Psoas muscle (tissue), 8 donors: ENCODE results near the gene P2RX1. TPM values are rescaled to one million over a fixed set of nuclear protein-coding genes. Genes with fewer than 3 reads are reported as not detected.

ENCODE experiments used
- ATAC-seq, 4 donors: fragments of 200-7000 bp; cut with Tn5 transposase; one replicate each; pipeline ENCODE4 v1.9.1; 2020; ENCODE audit warnings: moderate library complexity in 3 of 4, mild to moderate bottlenecking in 2 of 4
- DNase-seq, 2 donors: peaks; one replicate each; pipeline ENCODE4 v3.0.0-alpha.2; 2020
- H3K27ac ChIP-seq: fragments of 200-600 bp; one replicate; pipeline ENCODE4 v1.8.0; 2022
- H3K27me3 ChIP-seq, 3 donors: fragments of 200-600 bp in 1 of 3; one replicate each; pipeline versions ENCODE4 v1.6.1 to v1.8.0; 2013 to 2022; ENCODE audit warnings: low read length in 2 of 3, mild to moderate bottlenecking in 2 of 3, moderate library complexity in 1 of 3; ENCODE audit not compliant: insufficient read depth in 3 of 3
- H3K36me3 ChIP-seq, 2 donors: fragments of 200-600 bp in 1 of 2; one replicate each; pipeline versions ENCODE4 v1.6.1 to v1.8.0; 2013 to 2022; ENCODE audit warnings: low read depth in 1 of 2, mild to moderate bottlenecking in 1 of 2, moderate library complexity in 1 of 2; ENCODE audit not compliant: insufficient read depth in 1 of 2
- H3K4me1 ChIP-seq: fragments of 200-600 bp; one replicate; pipeline ENCODE4 v1.8.0; 2022
- H3K4me3 ChIP-seq: fragments of 200-600 bp; one replicate; pipeline ENCODE4 v1.8.0; 2022; ENCODE audit warnings: mild to moderate bottlenecking
- H3K9me3 ChIP-seq: fragments of 200-600 bp; one replicate; pipeline ENCODE4 v1.8.0; 2022
- CTCF ChIP-seq: fragments of 200-600 bp; IDR thresholded peaks from one replicate; pipeline ENCODE4 v1.8.0; 2022; ENCODE audit warnings: antibody characterized with exemption
- WGBS, 3 donors: extraction: QIAGEN DNeasy Blood & Tissue Kit; methylation state at CpG; one replicate each; pipeline versions ENCODE4 v1.1.6 to v1.1.7; 2013; 5-methylcytosine and 5-hydroxymethylcytosine counted together
- intact Hi-C, 2 donors: fragments of 100-400 bp; cut with DNase I; formaldehyde crosslinking; loops; one replicate each; pipeline versions ENCODE4 v1.11.0 to v1.14.2; 2022
- polyA plus RNA-seq, 3 donors: library from polyadenylated mRNA; stranded (reverse); fragments of 200-250 nt; gene quantifications; one replicate each; pipeline ENCODE4 v1.2.3, GENCODE V29; 2013
- total RNA-seq, 4 donors: library from RNA; stranded (reverse); fragmentation: NEBNext Ultra II Directional in 2 of 4; extraction: Animal tissue kit (Norgen Biotek cat#: 25700) in 2 of 4; gene quantifications; one replicate each; pipeline versions ENCODE4 v1.2.1 to v1.2.4, GENCODE V29; 2021 to 2023
- donor health status: healthy with polysubstance abuse.
- donor health status: DM: no; HTN: no; CAD: no; lungs with moderate emphysema.
- donor health status: Bipolar disorder and iron deficiency.
- donor health status: healthy.
- donor health status: DM: yes; HTN: yes; CAD: no.
- donor health status: DM: no; HTN: no; CAD: no.
- donor health status: DM: no; HTN: no; CAD: no.
- donor health status: DM: yes; HTN: yes; CAD: no.

The P2RX1 gene
- total and polyA plus RNA-seq, 7 donors, result 0.06 to 0.94 (median 0.18) TPM

- no peaks in the 10 kb centered on the region for H3K27me3 ChIP-seq
- H3K36me3 ChIP-seq, result no peaks in the 10 kb centered on the region
- H3K4me3 ChIP-seq, result no peak overlapping the region
- DNase-seq (no peak), ATAC-seq (no peak)
- intact Hi-C loops, result loop anchor here (5.0 kb wide), 2 partner anchors 48 to 97 kb away; no protein-coding TSS in a partner anchor
- H3K9me3 ChIP-seq, result no peaks in the 10 kb centered on the region
- 86 to 90% (median 87%) methylated on average over 11 of the region's 11 CpGs for WGBS, 3 donors
- TF ChIP-seq CTCF, result no peak
- H3K4me1 ChIP-seq, result peaks cover 4% of the 10 kb centered on the region
- H3K27ac ChIP-seq, result no peak overlapping the region
These were observed 5.6 kb downstream of the P2RX1 start for GRCh38 chr17:3910420-3911270.

GRCh38 chr17:3909257-3909656 is 7.0 kb downstream of the P2RX1 start:
- H3K4me1 ChIP-seq, result peaks cover 4% of the 10 kb centered on the region
- no peak overlapping the region for H3K4me3 ChIP-seq
- TF ChIP-seq CTCF, result no peak
- ATAC-seq, result no peak
- H3K9me3 ChIP-seq, result no peaks in the 10 kb centered on the region
- no peaks in the 10 kb centered on the region for H3K36me3 ChIP-seq
- no peak for DNase-seq
- intact Hi-C loops, result loop anchor here in 1 of 2 donors (10.0 kb wide), 1 partner anchor 174 kb away; no protein-coding TSS in a partner anchor
- no peak overlapping the region for H3K27ac ChIP-seq
- H3K27me3 ChIP-seq, result no peaks in the 10 kb centered on the region
- 92 to 95% (median 93%) methylated on average over 12 of the region's 12 CpGs for WGBS, 3 donors

- intact Hi-C loops, result loop anchor here in 1 of 2 donors (10.0 kb wide), 1 partner anchor 173 kb away; no protein-coding TSS in a partner anchor
- no peaks in the 10 kb centered on the region for H3K27me3 ChIP-seq
- H3K27ac ChIP-seq, result no peak overlapping the region
These were observed 8.6 kb downstream of the P2RX1 start for GRCh38 chr17:3907483-3908216.

GRCh38 chr17:3906881-3907280 is 9.4 kb downstream of the P2RX1 start:
- DNase-seq, result no peak
- TF ChIP-seq CTCF, result no peak
- no peaks in the 10 kb centered on the region for H3K4me1 ChIP-seq
- 87 to 89% (median 88%) methylated on average over 4 of the region's 4 CpGs for WGBS, 3 donors
- ATAC-seq, result no peak
- no peak overlapping the region for H3K27ac ChIP-seq
- H3K9me3 ChIP-seq, result no peaks in the 10 kb centered on the region
- no peaks in the 10 kb centered on the region for H3K36me3 ChIP-seq
- no peaks in the 10 kb centered on the region for H3K27me3 ChIP-seq
- H3K4me3 ChIP-seq, result no peak overlapping the region
- intact Hi-C loops, result loop anchor here in 1 of 2 donors (10.0 kb wide), 1 partner anchor 172 kb away; no protein-coding TSS in a partner anchor

More at GRCh38 chr17:3907483-3908216, 8.6 kb downstream of the P2RX1 start:
- DNase-seq (no peak), ATAC-seq (peak in 3 of 4 donors; percentile 26 to 55 (median 52))
- no peaks in the 10 kb centered on the region for H3K9me3 ChIP-seq
- 79 to 84% (median 84%) methylated on average over 11 of the region's 11 CpGs for WGBS, 3 donors
- no peaks in the 10 kb centered on the region for H3K4me1 ChIP-seq
- no peak for TF ChIP-seq CTCF
- H3K4me3 ChIP-seq, result no peak overlapping the region
- H3K36me3 ChIP-seq, result no peaks in the 10 kb centered on the region
